H1 (cell line): ENCODE results near the gene ZNF281. TPM values are rescaled to one million over a fixed set of nuclear protein-coding genes. Genes with fewer than 3 reads are reported as not detected.

ENCODE experiments used
- RNF2 ChIP-seq: fragments of 200-900, 300-1000 bp; sonication (generic); IDR thresholded peaks from 2 replicates; pipeline ENCODE4 v1.7.1; 2016; ENCODE audit warnings: borderline replicate concordance, low read depth, mild to moderate bottlenecking, antibody characterized with exemption, low read length; ENCODE audit not compliant: poor library complexity, severe bottlenecking; ENCODE audit errors: missing control alignments
- polyA plus RNA-seq, 7 experiments: library from polyadenylated mRNA; depleted of rRNA in 3 of 7; stranded (reverse) in 5 of 7; unstranded in 2 of 7; fragments of >200 nt in 5 of 7; fragments of 200-250 nt in 2 of 7; gene quantifications; 1 replicate in 5 of 7; 2 replicates in 1 of 7; 4 replicates in 1 of 7; pipeline versions ENCODE4 v1.2.1 to v1.2.3, GENCODE V29; 2011 to 2013; ENCODE audit warnings: missing spikeins in 2 of 7, mixed read lengths in 2 of 7
- total RNA-seq: library from RNA; stranded (reverse); fragmentation: NEBNext Ultra II Directional; extraction: Animal tissue kit (Norgen Biotek cat#: 25700); gene quantifications from 2 replicates; pipeline ENCODE4 v1.2.1, GENCODE V29; 2021

Gene ZNF281
- total and polyA plus RNA-seq, 2 of the 8 experiments (the other 6 are each of a cell fraction or from before 2014, with no cell fraction given): 19.5 to 61.4 TPM

DNA sequence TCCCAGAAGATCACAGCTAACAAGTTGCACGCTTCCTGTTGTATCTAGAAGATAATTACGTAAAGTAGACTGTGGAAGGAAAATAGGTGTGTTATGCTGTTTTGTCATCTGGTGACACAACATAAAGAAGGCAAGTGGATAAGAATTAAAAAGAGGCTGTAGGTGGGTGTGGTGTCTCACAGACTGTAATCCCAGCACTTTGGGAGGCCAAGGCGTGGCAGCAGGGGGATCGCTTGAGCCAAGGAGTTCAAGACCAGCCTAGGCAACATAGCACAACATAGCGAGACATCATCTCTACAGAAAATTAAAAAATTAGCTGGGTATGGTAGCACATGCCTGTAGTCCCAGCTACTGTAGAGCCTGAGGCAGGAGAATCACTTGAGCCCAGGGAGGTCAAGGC is 17.9 kb upstream of the ZNF281 start (continued):
- no peak for TF ChIP-seq RNF2
